Mononuclear cell (primary cell): ENCODE data around the gene ZFPM1. TPM values are rescaled to one million over a fixed set of nuclear protein-coding genes. Genes with fewer than 3 reads are reported as not detected.
"Not testable (repeated sequence)": the region's sequence is repeated elsewhere in the genome, so short reads cannot be mapped to it uniquely, and the experiment has no call there.

ENCODE experiments used
- H3K27me3 ChIP-seq: 2 replicates; pipeline ENCODE4 v1.6.0; 2011; ENCODE audit warnings: low read length, control low read depth; ENCODE audit not compliant: insufficient read depth
- H3K4me1 ChIP-seq: 2 replicates; pipeline ENCODE4 v1.5.1; 2011; ENCODE audit warnings: mild to moderate bottlenecking, low read length, control low read depth; ENCODE audit not compliant: insufficient read depth
- H3K4me3 ChIP-seq: 2 replicates; pipeline ENCODE4 v1.5.1; 2011; ENCODE audit warnings: mild to moderate bottlenecking, low read length, moderate library complexity
- H3K9me3 ChIP-seq: 2 replicates; pipeline ENCODE4 v1.5.1; 2011; ENCODE audit warnings: low read depth, mild to moderate bottlenecking, control low read depth, low read length
- total RNA-seq: library from RNA; depleted of rRNA; stranded (reverse); fragments of >200 nt; gene quantifications from one replicate; pipeline ENCODE4 v1.2.3, GENCODE V29; 2012

The ZFPM1 gene
- total RNA-seq, 1 donor = 5.8 TPM

DNA sequence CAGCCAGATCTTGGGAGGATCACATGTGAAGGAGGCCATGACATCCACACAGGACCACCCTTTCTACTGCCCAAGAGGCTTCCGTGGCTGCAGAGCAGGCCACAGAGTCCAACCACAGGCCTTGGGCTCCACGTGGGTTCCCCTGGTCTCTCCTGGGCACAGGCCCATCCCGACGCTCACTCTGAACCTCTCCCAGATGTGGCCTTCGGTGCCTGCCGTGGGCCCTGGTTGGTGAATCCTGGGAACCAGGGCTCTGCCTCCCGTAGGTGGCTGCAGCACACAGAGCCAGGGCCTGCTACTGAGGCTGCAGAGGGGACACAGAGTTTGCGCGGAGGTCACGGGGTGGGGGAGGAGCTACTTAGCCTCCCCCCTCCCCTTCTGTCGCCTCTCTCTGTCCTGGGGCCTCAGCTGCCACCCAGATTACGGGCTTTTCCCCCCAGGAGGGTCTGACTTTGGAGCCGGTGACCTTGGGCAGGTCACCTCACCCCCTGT, 55.3 kb downstream of the ZFPM1 start:
- peaks cover 4% of the 10 kb centered on the region for H3K4me1 ChIP-seq
- H3K4me3 ChIP-seq = no peak overlapping the region
- no peaks in the 10 kb centered on the region for H3K27me3 ChIP-seq
- H3K9me3 ChIP-seq = no peaks in the 10 kb centered on the region

DNA sequence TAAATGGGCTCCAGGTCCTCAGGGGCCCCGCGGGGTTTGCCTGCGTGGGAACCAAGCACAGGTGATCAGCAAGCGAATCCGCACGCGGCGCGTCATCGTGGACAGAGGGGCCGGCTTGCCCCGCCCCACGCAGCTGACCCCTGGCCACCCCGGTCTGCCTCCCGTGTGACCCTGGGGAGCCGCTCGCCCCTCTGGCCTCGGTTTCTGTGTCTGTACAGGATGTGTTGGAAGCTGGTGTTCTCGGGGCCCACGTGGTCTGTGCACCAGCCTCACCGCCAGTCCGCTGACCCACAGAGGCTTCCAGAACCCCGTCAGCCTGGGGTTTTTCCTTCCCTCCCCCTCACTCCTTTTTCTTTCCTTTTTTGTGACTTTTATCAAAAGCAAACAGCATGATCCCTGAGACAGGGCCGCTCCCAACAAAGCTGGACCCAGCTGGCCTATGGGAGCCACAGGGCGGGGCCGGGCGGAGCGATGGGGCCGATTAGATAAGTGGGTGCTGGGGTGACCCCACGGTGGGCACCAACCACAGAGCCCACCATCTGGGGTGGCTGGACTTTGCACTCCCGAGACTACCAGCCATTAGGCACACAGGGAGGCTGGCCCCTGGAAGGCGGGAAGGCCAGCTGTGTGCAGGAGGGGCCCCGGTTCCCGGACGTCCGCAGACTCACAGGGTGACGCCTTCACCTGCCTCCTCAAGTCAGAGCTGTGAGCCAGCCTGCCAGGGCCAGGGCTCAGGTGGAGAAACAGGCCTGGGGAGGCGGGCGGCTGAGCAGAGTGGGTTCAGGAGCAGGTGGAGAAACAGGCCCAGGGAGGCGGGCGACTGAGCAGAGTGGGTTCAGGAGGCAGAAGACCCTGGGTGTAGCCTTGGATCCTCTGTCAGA, 56.0 kb downstream of the ZFPM1 start:
- Histone ChIP-seq H3K9me3 (no peaks in the 10 kb centered on the region), H3K27me3 (no peaks in the 10 kb centered on the region), H3K4me1 (peaks cover 4% of the 10 kb centered on the region), H3K4me3 (no peak overlapping the region)

GRCh38 chr16:88509749-88510069, 56.6 kb downstream of the ZFPM1 start:
- Histone ChIP-seq H3K4me1 (peaks cover 4% of the 10 kb centered on the region), H3K9me3 (no peaks in the 10 kb centered on the region), H3K27me3 (no peaks in the 10 kb centered on the region), H3K4me3 (no peak overlapping the region)

DNA sequence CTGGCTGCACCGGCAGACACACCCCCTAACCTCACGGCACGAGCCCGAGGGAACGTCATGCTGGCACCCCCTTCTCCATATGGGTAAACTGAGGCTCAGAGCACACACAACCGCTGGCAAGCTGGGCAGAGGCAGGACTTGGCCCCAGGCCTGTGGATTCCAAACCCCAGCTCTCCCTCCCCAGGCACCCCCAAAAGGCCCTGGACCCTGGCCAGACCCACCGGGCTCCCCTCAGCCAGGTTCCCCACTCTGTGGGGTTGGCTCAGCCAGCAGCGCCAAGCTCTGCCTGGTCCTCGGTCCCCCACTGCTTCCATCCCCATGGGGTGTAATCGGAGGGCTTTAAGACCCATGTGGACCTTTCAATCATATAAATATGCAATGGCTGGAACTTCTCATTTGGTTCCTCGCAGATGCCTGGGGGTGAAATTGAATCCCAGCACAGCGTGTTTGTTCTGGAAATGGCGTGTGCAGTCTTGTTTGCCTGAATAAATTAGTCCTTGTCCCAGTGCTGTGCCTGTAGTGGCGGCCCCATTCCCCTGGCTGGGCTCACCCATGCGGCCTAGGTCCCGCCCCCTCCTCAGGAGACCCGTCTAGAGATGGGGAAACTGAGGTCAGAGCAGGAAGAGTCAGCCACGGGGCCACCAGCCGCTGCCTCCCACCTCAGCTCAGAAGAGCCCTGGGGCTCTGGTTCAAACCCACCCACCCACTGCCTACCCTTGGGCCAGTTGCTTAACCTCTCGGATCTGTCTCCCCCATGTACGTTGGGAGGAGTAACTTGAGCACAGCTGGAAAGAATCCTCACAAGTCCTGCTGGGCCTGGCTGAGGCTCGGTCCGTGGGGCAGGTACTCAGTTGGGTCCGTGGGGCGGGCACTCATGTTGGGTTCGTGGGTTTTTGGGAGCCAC, 57.3 kb downstream of the ZFPM1 start:
- Histone ChIP-seq H3K4me1 (no peaks in the 10 kb centered on the region), H3K27me3 (no peaks in the 10 kb centered on the region), H3K4me3 (no peak overlapping the region), H3K9me3 (no peaks in the 10 kb centered on the region)

DNA sequence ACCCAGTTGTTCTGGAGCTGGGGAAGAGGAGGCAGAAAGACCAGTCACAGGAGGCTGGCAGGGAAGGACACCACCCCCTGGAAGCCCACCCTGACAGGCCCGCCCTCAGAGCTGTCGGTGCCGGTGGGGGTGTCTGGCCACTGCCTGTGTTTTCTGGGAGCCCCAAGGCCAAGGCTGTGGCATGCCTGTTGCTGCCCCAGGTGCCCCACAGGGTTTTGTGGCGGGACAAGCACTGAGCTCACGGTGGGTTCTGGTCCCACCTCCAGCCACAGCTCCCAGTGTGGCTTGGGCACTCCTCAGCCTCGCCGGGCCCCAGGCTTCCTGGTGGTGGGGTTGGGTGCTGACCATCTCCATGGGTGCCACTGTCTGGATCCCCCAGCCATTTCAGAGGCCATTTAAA, 58.0 kb downstream of the ZFPM1 start:
- H3K9me3 ChIP-seq = no peaks in the 10 kb centered on the region
- no peaks in the 10 kb centered on the region for H3K4me1 ChIP-seq
- no peak overlapping the region for H3K4me3 ChIP-seq
- no peaks in the 10 kb centered on the region for H3K27me3 ChIP-seq

DNA sequence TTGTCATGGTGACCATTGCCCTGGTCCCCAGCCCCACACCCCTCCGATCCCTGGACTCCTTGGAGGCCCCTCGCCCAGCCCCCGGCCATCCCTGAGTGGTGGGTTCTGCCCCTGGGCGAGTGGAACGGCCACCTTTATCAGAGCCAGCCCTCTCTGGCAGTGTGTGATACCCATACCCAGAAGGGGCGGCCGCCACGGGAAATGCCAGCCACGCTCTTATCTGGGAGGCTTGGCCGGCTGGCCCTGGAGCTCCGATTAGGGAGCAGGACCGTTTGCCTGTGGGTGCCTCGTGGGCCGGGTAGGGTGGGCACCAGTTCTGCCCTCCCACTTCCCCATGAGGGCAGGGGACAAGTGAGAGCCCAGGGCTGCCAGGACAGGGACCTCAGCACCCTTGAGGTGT, 58.8 kb downstream of the ZFPM1 start:
- no peak overlapping the region for H3K4me3 ChIP-seq
- no peaks in the 10 kb centered on the region for H3K4me1 ChIP-seq
- H3K9me3 ChIP-seq = no peaks in the 10 kb centered on the region
- H3K27me3 ChIP-seq = no peaks in the 10 kb centered on the region

- no peaks in the 10 kb centered on the region for H3K27me3 ChIP-seq
- no peaks in the 10 kb centered on the region for H3K4me1 ChIP-seq
- H3K4me3 ChIP-seq = no peak overlapping the region
- H3K9me3 ChIP-seq = no peaks in the 10 kb centered on the region
Measured at GRCh38 chr16:88512728-88513696, 59.9 kb downstream of the ZFPM1 start.

- Histone ChIP-seq H3K27me3 (no peaks in the 10 kb centered on the region), H3K4me1 (no peaks in the 10 kb centered on the region), H3K9me3 (no peaks in the 10 kb centered on the region), H3K4me3 (no peak overlapping the region)
Measured at GRCh38 chr16:88514070-88514469, 61.0 kb downstream of the ZFPM1 start.

DNA sequence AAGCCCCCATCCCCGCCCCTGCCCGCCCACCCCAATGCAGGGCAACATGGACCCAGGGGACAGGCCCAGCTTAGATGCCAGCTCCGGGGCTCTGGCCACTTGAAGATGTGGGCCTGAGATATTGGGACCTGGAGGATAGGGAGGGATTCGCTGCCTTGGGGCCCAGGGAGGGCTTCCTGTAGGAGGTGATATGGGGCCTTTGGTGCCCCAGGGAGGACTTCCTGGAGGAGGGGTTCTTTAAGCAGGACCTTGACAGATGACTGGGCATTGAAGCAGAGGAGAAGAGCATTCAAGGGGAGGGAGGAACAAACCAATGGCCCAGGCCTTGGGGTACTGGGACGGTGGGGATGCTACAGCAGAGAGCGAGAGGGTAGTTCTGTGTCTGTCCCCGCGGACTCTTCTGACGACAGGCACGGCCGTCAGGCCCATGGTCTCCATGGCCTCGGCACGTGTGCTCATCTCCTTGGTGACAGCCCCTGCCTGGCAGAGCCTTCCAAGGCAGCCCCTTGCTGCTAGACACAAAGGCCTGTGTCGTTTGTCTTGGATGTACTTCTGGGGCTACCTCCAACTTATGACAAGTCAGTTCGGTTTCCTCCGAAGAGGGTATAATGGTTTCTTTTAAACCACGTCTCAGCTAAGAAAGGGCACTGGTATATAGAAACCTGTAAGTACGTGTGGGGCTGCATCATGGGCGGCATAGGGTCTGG, 61.6 kb downstream of the ZFPM1 start:
- H3K4me3 ChIP-seq = no peak overlapping the region
- H3K27me3 ChIP-seq = no peaks in the 10 kb centered on the region

DNA sequence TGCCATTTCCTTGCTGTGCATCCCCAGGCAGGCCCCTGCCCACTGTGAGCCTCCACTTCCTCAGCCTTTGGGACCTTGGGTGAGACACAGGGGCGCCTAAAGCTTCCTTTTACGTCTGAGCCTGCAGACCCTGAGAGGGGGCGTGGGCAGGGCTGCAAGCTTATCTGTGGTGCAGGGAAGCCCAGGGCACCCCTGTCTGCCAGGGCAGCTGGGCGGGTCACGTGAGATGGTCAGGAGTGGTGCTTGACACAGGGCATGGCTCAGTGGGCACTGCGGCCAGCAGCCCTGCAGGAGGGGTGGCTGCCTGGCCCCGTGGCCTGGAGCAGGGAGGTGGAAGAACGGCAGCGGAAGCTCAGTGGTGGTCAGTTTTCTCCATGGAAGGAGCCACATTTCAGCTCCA, 62.3 kb downstream of the ZFPM1 start:
- Histone ChIP-seq H3K4me1 (no peaks in the 10 kb centered on the region), H3K27me3 (no peaks in the 10 kb centered on the region), H3K9me3 (no peaks in the 10 kb centered on the region), H3K4me3 (no peak overlapping the region)

More for the DNA sequence above, 61.6 kb downstream of the ZFPM1 start:
- Histone ChIP-seq H3K9me3 (no peaks in the 10 kb centered on the region), H3K4me1 (no peaks in the 10 kb centered on the region)

DNA sequence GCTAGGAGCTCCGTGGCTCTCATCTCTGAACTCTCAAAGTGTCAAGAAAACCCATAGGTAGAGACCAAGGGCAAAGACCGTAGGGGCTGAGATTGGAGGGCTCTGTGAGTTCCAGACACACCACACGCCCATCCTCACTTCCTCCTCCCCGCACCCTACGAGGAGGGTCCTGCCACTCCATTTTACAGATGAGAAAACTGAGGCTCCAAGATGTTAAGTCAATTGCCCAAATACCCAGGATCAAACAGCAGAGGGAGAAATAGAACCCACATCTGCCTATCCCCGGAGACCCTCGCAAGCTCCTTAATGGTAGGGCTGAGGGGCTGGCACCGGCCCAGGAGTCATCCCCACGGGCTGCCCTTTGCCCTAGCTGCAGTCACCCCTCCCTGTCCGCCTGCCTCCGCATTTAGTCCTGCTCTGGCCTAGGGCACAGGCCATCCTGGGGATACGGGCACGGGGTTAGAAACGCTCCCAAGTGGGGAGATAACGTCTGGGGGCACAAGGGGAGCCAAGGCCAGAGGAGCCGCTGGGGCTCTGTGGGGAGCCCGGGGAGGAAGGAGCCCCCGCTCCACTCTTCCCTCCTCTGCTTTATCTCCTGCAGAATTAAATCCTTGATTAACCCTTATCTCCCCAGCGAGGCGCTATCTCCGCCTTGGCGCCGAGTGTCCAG, 63.0 kb downstream of the ZFPM1 start:
- H3K4me3 ChIP-seq = no peak overlapping the region

GRCh38 chr16:88516601-88517061, 63.6 kb downstream of the ZFPM1 start:
- Histone ChIP-seq H3K27me3 (no peaks in the 10 kb centered on the region), H3K9me3 (no peaks in the 10 kb centered on the region), H3K4me3 (no peak overlapping the region), H3K4me1 (no peaks in the 10 kb centered on the region)

More for the DNA sequence above, 63.0 kb downstream of the ZFPM1 start:
- Histone ChIP-seq H3K4me1 (no peaks in the 10 kb centered on the region), H3K9me3 (no peaks in the 10 kb centered on the region), H3K27me3 (no peaks in the 10 kb centered on the region)

DNA sequence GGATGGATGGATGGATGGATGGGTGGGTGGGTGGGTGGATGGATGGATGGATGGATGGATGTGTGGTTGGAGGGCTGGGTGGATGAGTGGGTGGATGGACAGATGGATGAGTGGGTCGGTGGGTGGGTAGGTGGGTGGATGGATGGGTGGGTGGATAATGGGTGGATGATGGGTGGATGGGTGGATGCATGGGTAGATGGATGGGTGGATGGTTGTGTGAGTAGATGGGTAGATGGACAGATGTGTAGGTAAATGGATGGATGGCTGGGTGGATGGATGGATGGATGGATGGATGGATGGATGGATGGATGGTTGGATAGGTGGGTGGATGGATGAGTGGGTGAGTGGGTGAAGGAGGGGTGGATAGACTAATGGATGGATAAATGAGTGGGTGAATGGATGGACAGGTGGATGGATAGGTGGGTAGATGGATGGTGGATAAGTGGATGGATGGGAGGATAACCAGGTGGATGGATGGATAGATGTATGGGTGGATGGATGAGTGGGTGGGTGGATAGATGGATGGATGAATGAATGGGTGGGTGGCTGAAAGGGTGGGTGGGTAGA, 64.2 kb downstream of the ZFPM1 start:
- not testable (repeated sequence) for H3K4me3 ChIP-seq, H3K27me3 ChIP-seq, H3K9me3 ChIP-seq, H3K4me1 ChIP-seq
